ENCODE data around the gene TTLL5. TPM values are rescaled to one million over a fixed set of nuclear protein-coding genes. Genes with fewer than 3 reads are reported as not detected.

The TTLL5 gene
- total and polyA plus RNA-seq, 7 donors = 4.8 to 36.6 (median 17.9) TPM

DNA sequence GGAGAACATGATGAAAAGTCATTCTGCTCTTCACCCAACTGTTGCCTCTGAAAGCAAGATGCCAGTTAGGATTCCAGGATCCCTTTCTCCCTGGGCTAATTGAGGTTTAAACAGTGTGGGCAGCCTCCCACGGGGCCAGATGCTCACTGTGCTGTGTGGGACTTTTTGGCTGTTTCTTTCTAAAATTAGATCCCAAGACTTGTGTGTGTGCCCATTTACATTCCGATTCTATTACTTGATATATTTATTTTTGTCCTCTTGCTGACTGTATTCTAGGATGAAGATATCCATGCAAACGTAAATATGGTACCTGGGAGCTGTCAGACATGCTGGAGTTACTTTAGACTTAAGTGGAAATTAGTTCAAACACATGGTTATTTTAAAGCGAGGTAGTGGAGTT lies 330.7 kb downstream of the TTLL5 start:
- H3K27me3 ChIP-seq = no peaks in the 10 kb centered on the region
- DNase-seq = no peak
- WGBS, 2 donors = 83 to 91% methylated on average over 4 of the region's 4 CpGs
- H3K9me3 ChIP-seq = no peaks in the 10 kb centered on the region
- H3K4me3 ChIP-seq = no peak overlapping the region
- peak overlapping the region; percentile 56 to 99 (median 81) for H3K27ac ChIP-seq
- intact Hi-C loops (cut with DNase I) = no loop called here
- peaks cover 0 to 70% (median 45%) of the 10 kb centered on the region in 4 donors for H3K4me1 ChIP-seq
- TF ChIP-seq POLR2A (IDR thresholded peaks at IDR 0.05) (no peak), POLR2AphosphoS5 (IDR thresholded peaks at IDR 0.05) (peak in 3 of 4 donors; percentile 49 to 70 (median 55)), EP300 (IDR thresholded peaks at IDR 0.05) (peak in 1 of 4 donors; percentile 21)
- peaks cover 0 to 22% (median 0%) of the 10 kb centered on the region in 4 donors for H3K36me3 ChIP-seq

DNA sequence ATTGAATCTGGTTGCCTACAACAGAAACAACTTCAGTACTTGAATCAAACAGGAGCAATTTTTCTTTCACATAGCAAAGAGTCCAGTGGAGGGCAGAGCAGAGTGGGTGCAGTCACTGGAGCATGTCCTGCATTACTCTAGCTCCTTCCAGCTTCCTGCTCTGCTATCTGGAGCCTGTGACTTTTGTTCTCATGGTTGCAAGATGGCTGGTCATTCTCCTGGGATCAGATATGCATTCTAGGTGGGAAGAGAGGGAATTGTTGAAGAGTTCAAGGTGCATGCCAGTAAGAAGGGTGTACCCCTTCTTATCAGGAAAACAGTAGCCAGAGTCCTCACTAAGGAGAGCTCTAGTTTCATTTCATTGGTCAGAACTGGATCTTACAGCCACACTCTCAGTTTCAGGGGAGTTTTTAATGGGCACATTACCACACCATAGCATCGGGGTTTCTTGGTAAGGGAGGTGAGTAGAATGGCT lies 332.6 kb downstream of the TTLL5 start:
- Histone ChIP-seq H3K4me3 (no peak overlapping the region), H3K27me3 (no peaks in the 10 kb centered on the region), H3K9me3 (no peaks in the 10 kb centered on the region), H3K27ac (peak overlapping the region; percentile 14 to 99 (median 84)), H3K36me3 (peaks cover 0 to 35% (median 3%) of the 10 kb centered on the region in 4 donors), H3K4me1 (peaks cover 0 to 52% (median 37%) of the 10 kb centered on the region in 4 donors)
- intact Hi-C loops (cut with DNase I) = no loop called here
- WGBS, 2 donors = 23 to 70% methylated on average over 1 of the region's 1 CpG
- no peak for DNase-seq
- TF ChIP-seq, protein P1, sequence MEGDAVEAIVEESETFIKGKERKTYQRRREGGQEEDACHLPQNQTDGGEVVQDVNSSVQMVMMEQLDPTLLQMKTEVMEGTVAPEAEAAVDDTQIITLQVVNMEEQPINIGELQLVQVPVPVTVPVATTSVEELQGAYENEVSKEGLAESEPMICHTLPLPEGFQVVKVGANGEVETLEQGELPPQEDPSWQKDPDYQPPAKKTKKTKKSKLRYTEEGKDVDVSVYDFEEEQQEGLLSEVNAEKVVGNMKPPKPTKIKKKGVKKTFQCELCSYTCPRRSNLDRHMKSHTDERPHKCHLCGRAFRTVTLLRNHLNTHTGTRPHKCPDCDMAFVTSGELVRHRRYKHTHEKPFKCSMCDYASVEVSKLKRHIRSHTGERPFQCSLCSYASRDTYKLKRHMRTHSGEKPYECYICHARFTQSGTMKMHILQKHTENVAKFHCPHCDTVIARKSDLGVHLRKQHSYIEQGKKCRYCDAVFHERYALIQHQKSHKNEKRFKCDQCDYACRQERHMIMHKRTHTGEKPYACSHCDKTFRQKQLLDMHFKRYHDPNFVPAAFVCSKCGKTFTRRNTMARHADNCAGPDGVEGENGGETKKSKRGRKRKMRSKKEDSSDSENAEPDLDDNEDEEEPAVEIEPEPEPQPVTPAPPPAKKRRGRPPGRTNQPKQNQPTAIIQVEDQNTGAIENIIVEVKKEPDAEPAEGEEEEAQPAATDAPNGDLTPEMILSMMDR (IDR thresholded peaks at IDR 0.05) = no peak
- TF ChIP-seq POLR2A (IDR thresholded peaks at IDR 0.05) = no peak
- no peak for TF ChIP-seq POLR2AphosphoS5 (IDR thresholded peaks at IDR 0.05)
- TF ChIP-seq EP300 (IDR thresholded peaks at IDR 0.05) = no peak

DNA sequence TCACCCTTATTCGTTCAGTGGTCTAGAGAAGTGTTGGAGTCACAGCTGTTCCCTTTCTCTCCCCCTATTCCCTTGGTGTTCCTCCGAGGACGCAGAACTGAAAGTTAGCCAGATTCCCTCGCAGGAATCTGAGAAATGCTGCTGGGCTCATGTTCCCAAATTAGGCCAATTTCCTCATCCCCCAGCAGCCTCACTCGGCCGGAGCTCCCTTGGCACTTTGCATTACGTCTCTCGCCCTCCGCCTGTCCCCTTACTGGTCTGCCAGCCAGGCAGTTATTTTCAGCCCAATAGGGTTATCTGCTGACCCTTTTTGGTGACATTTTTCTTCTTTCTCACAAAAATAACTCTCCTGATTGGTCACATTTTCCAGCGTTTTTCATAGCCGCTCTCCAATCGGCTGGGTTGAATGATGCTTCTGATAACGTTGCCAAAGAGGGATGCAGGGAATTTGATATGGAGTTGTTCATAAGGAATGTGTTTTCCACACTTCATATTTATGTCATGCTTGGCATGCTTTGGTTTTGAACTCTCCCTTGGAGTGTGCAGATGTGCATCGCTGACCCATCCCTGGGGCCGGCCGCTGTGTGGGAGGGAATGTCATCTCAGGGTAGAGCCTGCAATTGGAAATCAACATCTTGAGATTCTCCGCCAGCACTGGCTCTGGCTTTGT lies 334.5 kb downstream of the TTLL5 start:
- Histone ChIP-seq H3K36me3 (peaks cover under 1 to 33% (median 8%) of the 10 kb centered on the region in 4 donors), H3K27me3 (no peaks in the 10 kb centered on the region), H3K4me3 (peak overlapping the region in 3 of 4 donors; percentile 3 to 21 (median 14)), H3K27ac (peak overlapping the region; percentile 73 to 99 (median 84)), H3K9me3 (no peaks in the 10 kb centered on the region), H3K4me1 (peaks cover 0 to 47% (median 37%) of the 10 kb centered on the region in 4 donors)
- TF ChIP-seq POLR2AphosphoS5 (IDR thresholded peaks at IDR 0.05) = peak in 3 of 4 donors; percentile 51 to 53 (median 52)
- TF ChIP-seq EP300 (IDR thresholded peaks at IDR 0.05) = peak in 1 of 4 donors; percentile 21
- TF ChIP-seq, protein P1 (IDR thresholded peaks at IDR 0.05) = no peak
- TF ChIP-seq POLR2A (IDR thresholded peaks at IDR 0.05) = no peak
- WGBS, 2 donors = 80 to 88% methylated on average over 17 of the region's 17 CpGs
- intact Hi-C loops (cut with DNase I) = no loop called here
- DNase-seq = peak; percentile 86

DNA sequence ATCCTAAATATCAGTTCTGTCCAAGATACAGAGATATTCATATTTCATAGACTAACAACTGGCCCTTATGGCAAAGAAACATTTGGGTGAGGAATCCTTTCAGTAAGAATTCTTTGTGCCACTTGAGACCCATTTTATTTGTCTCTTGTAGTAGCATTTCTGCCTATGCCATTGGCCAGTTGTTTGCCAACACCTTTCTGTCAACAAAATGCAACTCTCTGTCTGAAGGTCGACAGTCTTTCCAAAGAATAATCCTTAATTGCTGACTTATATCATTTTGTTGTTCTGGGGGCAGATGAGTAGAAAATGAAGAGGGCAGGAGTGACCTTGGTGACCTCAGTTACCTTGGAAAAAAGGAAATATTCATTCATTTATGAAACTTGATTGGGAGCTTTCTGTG lies 335.4 kb downstream of the TTLL5 start:
- H3K9me3 ChIP-seq = no peaks in the 10 kb centered on the region
- TF ChIP-seq POLR2A (IDR thresholded peaks at IDR 0.05) (no peak), EP300 (IDR thresholded peaks at IDR 0.05) (no peak), POLR2AphosphoS5 (IDR thresholded peaks at IDR 0.05) (no peak)
- TF ChIP-seq, protein P1 (IDR thresholded peaks at IDR 0.05) = no peak
- 47 to 68% methylated on average over 1 of the region's 1 CpG for WGBS, 2 donors
- DNase-seq = no peak
- H3K27me3 ChIP-seq = no peaks in the 10 kb centered on the region
- H3K36me3 ChIP-seq = peaks cover 5 to 40% (median 14%) of the 10 kb centered on the region in 4 donors
- peaks cover 0 to 45% (median 34%) of the 10 kb centered on the region in 4 donors for H3K4me1 ChIP-seq
- intact Hi-C loops (cut with DNase I) = no loop called here
- H3K4me3 ChIP-seq = no peak overlapping the region
- H3K27ac ChIP-seq = peak overlapping the region in 3 of 4 donors; percentile 83 to 99 (median 85)

DNA sequence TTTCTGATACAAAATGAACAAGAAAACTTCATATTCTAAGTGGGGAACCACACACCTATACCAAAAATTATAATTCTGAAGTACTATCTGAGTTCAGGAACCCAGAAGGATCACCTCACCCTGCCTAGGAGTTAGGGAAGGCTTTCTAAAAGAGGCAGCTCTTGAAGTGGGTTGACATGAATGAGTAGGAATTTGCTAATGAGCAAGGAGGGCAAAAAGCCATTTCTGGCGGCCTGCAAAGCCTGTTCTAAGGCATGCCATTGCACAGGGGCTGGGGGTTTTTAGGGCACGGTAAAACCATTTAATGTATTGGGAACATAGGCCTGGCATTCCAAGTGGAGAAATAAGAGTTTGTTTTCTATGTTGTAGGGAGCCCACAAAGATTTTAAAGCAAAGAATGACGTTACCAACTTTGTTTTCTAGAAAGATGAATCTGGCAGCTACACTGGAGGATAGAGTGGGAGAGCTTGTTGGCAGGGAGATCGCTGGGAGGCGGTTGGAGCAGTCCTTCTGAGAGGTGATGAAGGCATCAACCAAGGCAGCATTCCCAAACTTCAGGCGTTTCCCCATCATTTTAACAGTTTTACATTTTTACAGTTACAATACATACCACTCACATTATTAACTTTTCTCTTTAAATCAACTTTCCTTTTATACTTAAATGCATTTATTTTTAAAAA lies 338.6 kb downstream of the TTLL5 start:
- no peak overlapping the region for H3K27ac ChIP-seq
- DNase-seq = no peak
- peaks cover 8 to 60% (median 30%) of the 10 kb centered on the region in 4 donors for H3K36me3 ChIP-seq
- no peak overlapping the region for H3K4me3 ChIP-seq
- 91 to 93% methylated on average over 6 of the region's 6 CpGs for WGBS, 2 donors
- H3K4me1 ChIP-seq = peaks cover 0 to 21% (median 17%) of the 10 kb centered on the region in 4 donors
- H3K27me3 ChIP-seq = no peaks in the 10 kb centered on the region
- TF ChIP-seq EP300 (IDR thresholded peaks at IDR 0.05) = no peak
- no peak for TF ChIP-seq POLR2AphosphoS5 (IDR thresholded peaks at IDR 0.05)
- no peak for TF ChIP-seq POLR2A (IDR thresholded peaks at IDR 0.05)
- TF ChIP-seq, protein P1 (IDR thresholded peaks at IDR 0.05) = no peak
- H3K9me3 ChIP-seq = no peaks in the 10 kb centered on the region
- intact Hi-C loops (cut with DNase I) = no loop called here
